OCI-LY1 (cell line): ENCODE results near the gene WDR20.

Experiments
- H2AFZ ChIP-seq: fragments of 200-600 bp; sonication (generic), shearing (Covaris generic); 2 replicates; pipeline ENCODE4 v1.6.0; 2014; ENCODE audit warnings: antibody characterized with exemption, mild to moderate bottlenecking, low read length
- H3F3A ChIP-seq: fragments of 200-600 bp; sonication (generic), shearing (Covaris generic); 2 replicates; pipeline ENCODE4 v1.6.0; 2014; ENCODE audit warnings: mild to moderate bottlenecking, antibody characterized with exemption, low read length, moderate library complexity; ENCODE audit not compliant: insufficient read depth
- H3K27ac ChIP-seq: fragments of 200-600 bp; sonication (generic); 2 replicates; pipeline ENCODE4 v1.5.1; 2014; ENCODE audit warnings: low read length, mixed run types, mild to moderate bottlenecking, low read depth; ENCODE audit not compliant: poor library complexity, severe bottlenecking
- H3K27me3 ChIP-seq: fragments of 200-600 bp; sonication (generic); 2 replicates; pipeline ENCODE4 v1.6.0; 2014; ENCODE audit warnings: antibody characterized with exemption, mild to moderate bottlenecking, low read length, moderate library complexity; ENCODE audit not compliant: insufficient read depth
- H3K36me3 ChIP-seq: fragments of 200-600 bp; sonication (generic); 2 replicates; pipeline ENCODE4 v1.6.1; 2014; ENCODE audit warnings: mild to moderate bottlenecking, antibody characterized with exemption, low read length, moderate library complexity, mixed read lengths; ENCODE audit not compliant: insufficient read depth
- H3K4me1 ChIP-seq: fragments of 200-600 bp; sonication (generic); 2 replicates; pipeline ENCODE4 v1.5.1; 2014; ENCODE audit warnings: mild to moderate bottlenecking, low read length, moderate library complexity; ENCODE audit not compliant: insufficient read depth, severe bottlenecking
- H3K4me2 ChIP-seq: fragments of 200-600 bp; sonication (generic), shearing (Covaris generic); 2 replicates; pipeline ENCODE4 v1.6.1; 2014; ENCODE audit warnings: low read length
- H3K4me3 ChIP-seq: fragments of 200-600 bp; sonication (generic); 2 replicates; pipeline ENCODE4 v1.5.1; 2014; ENCODE audit warnings: low read length, low read depth, mild to moderate bottlenecking, mixed read lengths; ENCODE audit not compliant: poor library complexity, severe bottlenecking
- H3K79me2 ChIP-seq: fragments of 200-600 bp; shearing (Covaris generic); 2 replicates; pipeline ENCODE4 v1.6.1; 2016; ENCODE audit warnings: mixed run types, low read length, mixed read lengths; ENCODE audit not compliant: insufficient read depth
- H3K9ac ChIP-seq: fragments of 200-600 bp; sonication (generic), shearing (Covaris generic); 2 replicates; pipeline ENCODE4 v1.6.1; 2014; ENCODE audit warnings: mild to moderate bottlenecking, low read length, mixed read lengths
- H3K9me2 ChIP-seq: fragments of 200-600 bp; sonication (generic), shearing (Covaris generic); 2 replicates; pipeline ENCODE4 v1.6.1; 2014; ENCODE audit warnings: low read depth, mild to moderate bottlenecking, low read length, mixed read lengths
- H3K9me3 ChIP-seq: fragments of 200-600 bp; shearing (Covaris generic); 2 replicates; pipeline ENCODE4 v1.6.1; 2014; ENCODE audit warnings: low read length, mixed read lengths
- H4K20me1 ChIP-seq: fragments of 200-600 bp; sonication (generic), shearing (Covaris generic); 2 replicates; pipeline ENCODE4 v1.6.0; 2016; ENCODE audit warnings: mild to moderate bottlenecking, low read length; ENCODE audit not compliant: insufficient read depth
- CTCF ChIP-seq: fragments of 200-600 bp; sonication (generic), shearing (Covaris generic); IDR thresholded peaks from 2 replicates; pipeline ENCODE4 v1.5.1; 2017; ENCODE audit warnings: mild to moderate bottlenecking, antibody characterized with exemption, low read length, moderate library complexity, mixed read lengths
- EZH2 ChIP-seq: fragments of 200-600 bp; sonication (generic), shearing (Covaris generic); IDR thresholded peaks from 2 replicates; pipeline ENCODE4 v1.8.0; 2017; ENCODE audit warnings: borderline replicate concordance, mixed run types, mild to moderate bottlenecking, antibody characterized with exemption, low read length, moderate library complexity, mixed read lengths

Gene WDR20

DNA sequence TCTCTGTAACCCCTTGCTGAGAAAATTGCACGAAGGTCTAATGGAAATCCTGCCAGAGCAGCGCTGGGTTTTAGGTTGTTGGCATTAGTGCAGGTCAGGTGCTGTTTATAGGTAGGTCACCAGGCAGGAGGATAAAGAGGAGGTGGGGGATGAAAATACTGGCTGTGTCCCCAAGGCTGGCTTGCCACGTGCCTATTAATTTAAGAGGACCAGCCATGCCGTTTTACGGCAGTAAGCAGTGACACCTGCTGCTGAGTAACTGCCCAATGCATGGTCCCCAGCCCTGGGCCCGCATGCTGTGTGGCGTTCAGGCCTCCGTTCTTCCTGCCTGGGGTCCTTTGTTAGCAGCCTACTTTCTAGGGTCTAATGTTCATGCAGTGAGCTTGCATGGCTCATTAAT lies 67.2 kb downstream of the WDR20 start:
- Histone ChIP-seq H3K79me2 (no peaks in the 10 kb centered on the region), H3K4me2 (peak overlapping the region; percentile 39; the same call in 1 of the 2 replicates), H3K27ac (peak overlapping the region; percentile 95), H2AFZ (no peak overlapping the region), H3K4me1 (peaks cover 55% of the 10 kb centered on the region), H3K9ac (peak overlapping the region; percentile 40; the same call in 1 of the 2 replicates), H3K36me3 (peaks cover 25% of the 10 kb centered on the region; the same call in 1 of the 2 replicates), H3K9me2 (no peaks in the 10 kb centered on the region), H3K27me3 (no peaks in the 10 kb centered on the region), H3F3A (no peaks in the 10 kb centered on the region; the same call in 1 of the 2 replicates), H3K9me3 (no peaks in the 10 kb centered on the region), H4K20me1 (no peaks in the 10 kb centered on the region), H3K4me3 (no peak overlapping the region)
- TF ChIP-seq EZH2 (no peak), CTCF (peak; percentile 33; the same call in 1 of the 2 replicates)

- TF ChIP-seq CTCF (no peak), EZH2 (no peak)
- no peaks in the 10 kb centered on the region for H4K20me1 ChIP-seq
- peaks cover 25% of the 10 kb centered on the region; the same call in 1 of the 2 replicates for H3K36me3 ChIP-seq
- H2AFZ ChIP-seq, result no peak overlapping the region
- H3K79me2 ChIP-seq, result no peaks in the 10 kb centered on the region
- H3K4me3 ChIP-seq, result no peak overlapping the region
- no peak overlapping the region for H3K9ac ChIP-seq
- no peak overlapping the region for H3K4me2 ChIP-seq
- H3K4me1 ChIP-seq, result peaks cover 45% of the 10 kb centered on the region
- no peaks in the 10 kb centered on the region for H3K27me3 ChIP-seq
- no peaks in the 10 kb centered on the region; the same call in 1 of the 2 replicates for H3F3A ChIP-seq
- peak overlapping the region; percentile 95 for H3K27ac ChIP-seq
- H3K9me3 ChIP-seq, result no peaks in the 10 kb centered on the region
- H3K9me2 ChIP-seq, result no peaks in the 10 kb centered on the region
Measured at GRCh38 chr14:102207831-102208365, 68.2 kb downstream of the WDR20 start.

DNA sequence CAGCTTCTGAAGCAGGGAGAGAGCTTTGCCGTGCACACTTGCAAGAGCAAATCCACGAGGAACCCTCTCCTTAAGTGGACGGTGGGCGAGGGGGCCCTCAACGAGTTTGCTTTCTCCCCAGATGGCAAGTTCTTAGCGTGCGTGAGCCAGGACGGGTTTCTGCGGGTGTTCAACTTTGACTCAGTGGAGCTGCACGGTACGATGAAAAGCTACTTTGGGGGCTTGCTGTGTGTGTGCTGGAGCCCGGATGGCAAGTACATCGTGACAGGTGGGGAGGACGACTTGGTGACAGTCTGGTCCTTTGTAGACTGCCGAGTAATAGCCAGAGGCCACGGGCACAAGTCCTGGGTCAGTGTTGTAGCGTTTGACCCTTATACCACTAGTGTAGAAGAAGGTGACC lies 69.0 kb downstream of the WDR20 start:
- Histone ChIP-seq H4K20me1 (no peaks in the 10 kb centered on the region), H3K27ac (no peak overlapping the region), H3K9me3 (no peaks in the 10 kb centered on the region), H2AFZ (no peak overlapping the region), H3K27me3 (no peaks in the 10 kb centered on the region), H3K4me1 (peaks cover 37% of the 10 kb centered on the region), H3K36me3 (peaks cover 25% of the 10 kb centered on the region; the same call in 1 of the 2 replicates), H3K79me2 (no peaks in the 10 kb centered on the region), H3K9me2 (no peaks in the 10 kb centered on the region), H3F3A (no peaks in the 10 kb centered on the region), H3K9ac (no peak overlapping the region), H3K4me3 (no peak overlapping the region), H3K4me2 (no peak overlapping the region)
- TF ChIP-seq EZH2 (no peak), CTCF (no peak)
